ENCODE measurements around the gene EMC9.

Gene EMC9

GRCh38 chr14:24103451-24103850, 37.9 kb downstream of the EMC9 start:
- H3K36me3 ChIP-seq (ENCODE audit: control insufficient read depth, low read length) = peaks cover 37% of the 10 kb centered on the region
- H3F3A ChIP-seq (ENCODE audit: control insufficient read depth, insufficient read depth) = no peaks in the 10 kb centered on the region; the same call in 1 of the 2 replicates
- no peaks in the 10 kb centered on the region for H3K9me3 ChIP-seq (ENCODE audit: control insufficient read depth, insufficient read depth, low read length)
- H4K20me1 ChIP-seq (ENCODE audit: control insufficient read depth, insufficient read depth, low read depth, low read length) = no peaks in the 10 kb centered on the region
- no peak overlapping the region for H3K4me2 ChIP-seq (ENCODE audit: low read length)
- H3K4me3 ChIP-seq (ENCODE audit: low read length) = no peak overlapping the region
- H3K9me2 ChIP-seq (replicated peaks; ENCODE audit: control insufficient read depth, low read length) = no peaks in the 10 kb centered on the region
- H3K4me1 ChIP-seq (ENCODE audit: control insufficient read depth, low read length) = peaks cover 2% of the 10 kb centered on the region
- H3K79me2 ChIP-seq (ENCODE audit: control insufficient read depth, low read length) = no peaks in the 10 kb centered on the region
- no peak for TF ChIP-seq CTCF (IDR thresholded peaks at IDR 0.05; ENCODE audit: low read depth, low read length, poor library complexity, severe bottlenecking)
- no peak for TF ChIP-seq EZH2phosphoT487 (IDR thresholded peaks at IDR 0.05; ENCODE audit: borderline replicate concordance, low read length)
- H3K27me3 ChIP-seq (ENCODE audit: control insufficient read depth, low read length) = no peaks in the 10 kb centered on the region
- no peak overlapping the region for H3K27ac ChIP-seq (ENCODE audit: low read depth, low read length)

- Histone ChIP-seq H3K4me1 (ENCODE audit: control insufficient read depth, low read length) (no peaks in the 10 kb centered on the region), H4K20me1 (ENCODE audit: control insufficient read depth, insufficient read depth, low read depth, low read length) (no peaks in the 10 kb centered on the region), H3K27ac (ENCODE audit: low read depth, low read length) (no peak overlapping the region), H3K27me3 (ENCODE audit: control insufficient read depth, low read length) (no peaks in the 10 kb centered on the region), H3K4me3 (ENCODE audit: low read length) (no peak overlapping the region), H3K9me2 (replicated peaks; ENCODE audit: control insufficient read depth, low read length) (no peaks in the 10 kb centered on the region), H3K9me3 (ENCODE audit: control insufficient read depth, insufficient read depth, low read length) (no peaks in the 10 kb centered on the region), H3F3A (ENCODE audit: control insufficient read depth, insufficient read depth) (no peaks in the 10 kb centered on the region; the same call in 1 of the 2 replicates), H3K4me2 (ENCODE audit: low read length) (no peak overlapping the region), H3K79me2 (ENCODE audit: control insufficient read depth, low read length) (no peaks in the 10 kb centered on the region), H3K36me3 (ENCODE audit: control insufficient read depth, low read length) (peaks cover 43% of the 10 kb centered on the region)
- TF ChIP-seq CTCF (IDR thresholded peaks at IDR 0.05; ENCODE audit: low read depth, low read length, poor library complexity, severe bottlenecking) = no peak
- no peak for TF ChIP-seq EZH2phosphoT487 (IDR thresholded peaks at IDR 0.05; ENCODE audit: borderline replicate concordance, low read length)
These were observed 38.9 kb downstream of the EMC9 start for GRCh38 chr14:24102357-24103048.

GRCh38 chr14:24100982-24101494, 40.4 kb downstream of the EMC9 start:
- Histone ChIP-seq H3K27ac (ENCODE audit: low read depth, low read length) (no peak overlapping the region), H4K20me1 (ENCODE audit: control insufficient read depth, insufficient read depth, low read depth, low read length) (no peaks in the 10 kb centered on the region), H3K79me2 (ENCODE audit: control insufficient read depth, low read length) (no peaks in the 10 kb centered on the region), H3K4me1 (ENCODE audit: control insufficient read depth, low read length) (no peaks in the 10 kb centered on the region), H3K9me3 (ENCODE audit: control insufficient read depth, insufficient read depth, low read length) (no peaks in the 10 kb centered on the region), H3F3A (ENCODE audit: control insufficient read depth, insufficient read depth) (no peaks in the 10 kb centered on the region), H3K9me2 (replicated peaks; ENCODE audit: control insufficient read depth, low read length) (no peaks in the 10 kb centered on the region), H3K27me3 (ENCODE audit: control insufficient read depth, low read length) (no peaks in the 10 kb centered on the region), H3K36me3 (ENCODE audit: control insufficient read depth, low read length) (peaks cover 49% of the 10 kb centered on the region), H3K4me3 (ENCODE audit: low read length) (no peak overlapping the region), H3K4me2 (ENCODE audit: low read length) (no peak overlapping the region)
- TF ChIP-seq CTCF (IDR thresholded peaks at IDR 0.05; ENCODE audit: low read depth, low read length, poor library complexity, severe bottlenecking) (no peak), EZH2phosphoT487 (IDR thresholded peaks at IDR 0.05; ENCODE audit: borderline replicate concordance, low read length) (no peak)

Measured in DOHH2 (cell line).